Neural cell (in vitro differentiated cells): ENCODE measurements around the gene CPB1. TPM values are rescaled to one million over a fixed set of nuclear protein-coding genes. Genes with fewer than 3 reads are reported as not detected.
A peak's percentile ranks its signal among the peaks of the same experiment; 100 is the strongest.

Source experiments
- H2AFZ ChIP-seq: fragments of 200-600, 300-800 bp; sonication (generic), shearing (Covaris generic); 2 replicates; pipeline ENCODE4 v1.6.0; 2014; ENCODE audit warnings: low read depth, mild to moderate bottlenecking, antibody characterized with exemption, low read length, moderate library complexity
- H3F3A ChIP-seq: fragments of 200-600 bp; shearing (Covaris generic); 2 replicates; pipeline ENCODE4 v1.6.1; 2016; ENCODE audit warnings: mild to moderate bottlenecking, moderate library complexity, mixed read lengths, antibody characterized with exemption, low read length; ENCODE audit not compliant: insufficient read depth, poor library complexity, severe bottlenecking
- H3K27ac ChIP-seq: fragments of 200-600, 300-800 bp; sonication (generic), shearing (Covaris generic); 2 replicates; pipeline ENCODE4 v1.5.1; 2014; ENCODE audit warnings: mild to moderate bottlenecking, low read length, moderate library complexity
- H3K27me3 ChIP-seq: fragments of 300-800, 200-600 bp; sonication (generic), shearing (Covaris generic); 2 replicates; pipeline ENCODE4 v1.6.0; 2014; ENCODE audit warnings: mild to moderate bottlenecking, low read depth, low read length, moderate library complexity; ENCODE audit not compliant: insufficient read depth
- H3K36me3 ChIP-seq: fragments of 300-800, 200-600 bp; sonication (generic), shearing (Covaris generic); 2 replicates; pipeline ENCODE4 v1.5.1; 2014; ENCODE audit warnings: mild to moderate bottlenecking, antibody characterized with exemption, low read length, moderate library complexity; ENCODE audit not compliant: insufficient read depth
- H3K4me2 ChIP-seq: fragments of 300-800, 200-600 bp; sonication (generic), shearing (Covaris generic); 2 replicates; pipeline ENCODE4 v1.6.0; 2014; ENCODE audit warnings: mild to moderate bottlenecking, low read length
- H3K4me3 ChIP-seq: fragments of 300-800, 200-600 bp; sonication (generic), shearing (Covaris generic); 2 replicates; pipeline ENCODE4 v1.5.1; 2014; ENCODE audit warnings: mild to moderate bottlenecking, low read length, moderate library complexity
- H3K79me2 ChIP-seq: fragments of 200-600 bp; shearing (Covaris generic); replicated peaks from 2 replicates; pipeline ENCODE4 v1.6.0; 2014; ENCODE audit warnings: mild to moderate bottlenecking, low read length, moderate library complexity; ENCODE audit not compliant: insufficient read depth
- H3K9ac ChIP-seq: fragments of 300-800, 200-600 bp; sonication (generic), shearing (Covaris generic); 2 replicates; pipeline ENCODE4 v1.6.1; 2016; ENCODE audit warnings: mild to moderate bottlenecking, low read length, mixed read lengths
- H3K9me2 ChIP-seq: fragments of 200-600 bp; shearing (Covaris generic); 2 replicates; pipeline ENCODE4 v1.6.1; 2016; ENCODE audit warnings: mild to moderate bottlenecking, low read length, mixed read lengths; ENCODE audit not compliant: insufficient read depth
- H3K9me3 ChIP-seq: fragments of 200-600, 300-800 bp; sonication (generic), shearing (Covaris generic); 2 replicates; pipeline ENCODE4 v1.6.1; 2016; ENCODE audit warnings: mild to moderate bottlenecking, mixed run types, low read length, moderate library complexity, mixed read lengths
- H4K20me1 ChIP-seq: fragments of 200-600 bp; shearing (Covaris generic); 2 replicates; pipeline ENCODE4 v1.6.1; 2016; ENCODE audit warnings: mild to moderate bottlenecking, mixed run types; ENCODE audit not compliant: insufficient read depth
- CTCF ChIP-seq: fragments of 450-650 bp; IDR thresholded peaks from 2 replicates; pipeline ENCODE4 v1.5.1; 2014; ENCODE audit warnings: antibody characterized with exemption, mild to moderate bottlenecking, moderate library complexity; ENCODE audit not compliant: poor library complexity, severe bottlenecking
- EP300 ChIP-seq: fragments of 450-650 bp; conservative IDR thresholded peaks from 2 replicates; pipeline ENCODE4 v1.6.1; 2014; ENCODE audit warnings: antibody characterized with exemption, mild to moderate bottlenecking, moderate library complexity; ENCODE audit not compliant: poor library complexity, severe bottlenecking
- EZH2 ChIP-seq: fragments of 200-600, 300-800 bp; shearing (Covaris generic), sonication (generic); IDR thresholded peaks from 2 replicates; pipeline ENCODE4 v1.6.1; 2014; ENCODE audit warnings: antibody characterized with exemption, low read length, borderline replicate concordance, mild to moderate bottlenecking; ENCODE audit not compliant: insufficient read depth, poor library complexity, severe bottlenecking
- MXI1 ChIP-seq: fragments of 450-650 bp; conservative IDR thresholded peaks from 2 replicates; pipeline ENCODE4 v1.6.1; 2014; ENCODE audit warnings: antibody characterized with exemption, mild to moderate bottlenecking; ENCODE audit not compliant: poor library complexity, severe bottlenecking
- POLR2AphosphoS5 ChIP-seq: IDR thresholded peaks from 2 replicates; pipeline ENCODE4 v1.6.1; 2012
- RAD21 ChIP-seq: fragments of 450-650 bp; conservative IDR thresholded peaks from 2 replicates; pipeline ENCODE4 v1.6.1; 2014; ENCODE audit warnings: antibody characterized with exemption, mild to moderate bottlenecking, moderate library complexity
- REST ChIP-seq: IDR thresholded peaks from 2 replicates; pipeline ENCODE4 v1.6.1; 2012; ENCODE audit warnings: borderline replicate concordance
- SMC3 ChIP-seq: fragments of 450-650 bp; conservative IDR thresholded peaks from 2 replicates; pipeline ENCODE4 v1.6.1; 2014; ENCODE audit warnings: antibody characterized with exemption, mild to moderate bottlenecking, moderate library complexity; ENCODE audit not compliant: poor library complexity
- TAF1 ChIP-seq: IDR thresholded peaks from 2 replicates; pipeline ENCODE4 v1.6.1; 2012; ENCODE audit warnings: low read depth
- polyA plus RNA-seq: library from polyadenylated mRNA; depleted of rRNA; stranded (reverse); fragments of >200 nt; gene quantifications from 2 replicates; pipeline ENCODE4 v1.2.3, GENCODE V29; 2014

Gene CPB1
- polyA plus RNA-seq, 1 donor from 2014 or later: 0.19 TPM

- no peak overlapping the region for H3K4me3 ChIP-seq
- H3K27me3 ChIP-seq: no peaks in the 10 kb centered on the region
- H3K27ac ChIP-seq: no peak overlapping the region
- H3F3A ChIP-seq: no peaks in the 10 kb centered on the region
- H4K20me1 ChIP-seq: no peaks in the 10 kb centered on the region
- no peaks in the 10 kb centered on the region for H3K9me3 ChIP-seq
- no peak overlapping the region for H3K4me2 ChIP-seq
- H3K9ac ChIP-seq: no peak overlapping the region
- no peaks in the 10 kb centered on the region for H3K79me2 ChIP-seq
- H3K36me3 ChIP-seq: no peaks in the 10 kb centered on the region
- H2AFZ ChIP-seq: no peak overlapping the region
- H3K9me2 ChIP-seq: no peaks in the 10 kb centered on the region
- TF ChIP-seq TAF1: no peak
- no peak for TF ChIP-seq SMC3
- TF ChIP-seq POLR2AphosphoS5: no peak
- TF ChIP-seq CTCF: no peak
- no peak for TF ChIP-seq MXI1
- TF ChIP-seq EZH2: no peak
- TF ChIP-seq EP300: no peak
- no peak for TF ChIP-seq RAD21
- TF ChIP-seq REST: no peak
Observed at GRCh38 chr3:148857316-148857715, 29.7 kb downstream of the CPB1 start.

GRCh38 chr3:148861277-148861869 is 33.8 kb downstream of the CPB1 start:
- H3K27me3 ChIP-seq: no peaks in the 10 kb centered on the region

More at GRCh38 chr3:148861277-148861869, 33.8 kb downstream of the CPB1 start:
- Histone ChIP-seq H3K4me3 (no peak overlapping the region), H3K27ac (no peak overlapping the region), H3F3A (no peaks in the 10 kb centered on the region), H3K36me3 (no peaks in the 10 kb centered on the region), H3K9me2 (no peaks in the 10 kb centered on the region), H4K20me1 (no peaks in the 10 kb centered on the region), H3K4me2 (no peak overlapping the region), H3K9ac (no peak overlapping the region), H3K79me2 (no peaks in the 10 kb centered on the region), H2AFZ (no peak overlapping the region), H3K9me3 (no peaks in the 10 kb centered on the region)
- peak; percentile 53 for TF ChIP-seq RAD21
- TF ChIP-seq REST: no peak
- peak; percentile 61 for TF ChIP-seq SMC3
- peak; percentile 60 for TF ChIP-seq CTCF
- TF ChIP-seq MXI1: no peak
- no peak for TF ChIP-seq TAF1
- no peak for TF ChIP-seq EZH2
- no peak for TF ChIP-seq EP300
- TF ChIP-seq POLR2AphosphoS5: no peak
